IPS-18c (cell line): ENCODE data around the gene TMPRSS11B.
A peak's percentile ranks its signal among the peaks of the same experiment; 100 is the strongest.
"Not testable (repeated sequence)": the region's sequence is repeated elsewhere in the genome, so short reads cannot be mapped to it uniquely, and the experiment has no call there.

Experiments
- H3K4me3 ChIP-seq: 2 replicates; pipeline ENCODE4 v1.7.0; 2013; ENCODE audit warnings: low read depth, mild to moderate bottlenecking, low read length, moderate library complexity; ENCODE audit not compliant: insufficient read depth
- H3K9me3 ChIP-seq: one replicate; pipeline ENCODE4 v1.6.1; 2013; ENCODE audit warnings: mild to moderate bottlenecking, low read length, moderate library complexity; ENCODE audit not compliant: control insufficient read depth, insufficient read depth

Gene TMPRSS11B

DNA sequence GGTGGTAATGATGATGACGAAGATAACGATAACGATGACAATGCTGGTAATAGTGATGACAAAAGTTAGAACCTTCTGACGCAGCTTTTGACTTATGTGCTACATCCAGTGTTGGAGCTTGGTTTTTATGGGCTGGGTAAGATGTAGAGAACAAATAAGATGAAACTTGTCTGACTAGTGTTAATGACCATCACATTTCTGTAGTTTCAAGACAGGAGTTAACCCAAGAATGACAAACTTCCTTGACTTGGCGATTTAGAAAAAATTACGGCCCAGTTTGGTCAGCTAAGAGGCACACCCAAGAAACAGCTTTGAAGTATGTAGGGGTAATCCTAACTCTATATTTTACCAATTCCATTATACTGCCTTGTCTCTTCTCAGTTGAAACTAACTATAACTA lies at the start of gene TMPRSS11B:
TMPRSS11B (minus strand) TSS at position 101 of the 400 bp plus-strand sequence. CDS start 136 bp downstream, outside the sequence.
- H3K4me3 ChIP-seq: no peak within 1 kb of the TSS
- H3K9me3 ChIP-seq: no peaks in the 10 kb centered on the region

GRCh38 chr4:68291256-68291655 lies 45.8 kb upstream of the TMPRSS11B start:
- H3K4me3 ChIP-seq: no peak overlapping the region
- H3K9me3 ChIP-seq: no peaks in the 10 kb centered on the region

DNA sequence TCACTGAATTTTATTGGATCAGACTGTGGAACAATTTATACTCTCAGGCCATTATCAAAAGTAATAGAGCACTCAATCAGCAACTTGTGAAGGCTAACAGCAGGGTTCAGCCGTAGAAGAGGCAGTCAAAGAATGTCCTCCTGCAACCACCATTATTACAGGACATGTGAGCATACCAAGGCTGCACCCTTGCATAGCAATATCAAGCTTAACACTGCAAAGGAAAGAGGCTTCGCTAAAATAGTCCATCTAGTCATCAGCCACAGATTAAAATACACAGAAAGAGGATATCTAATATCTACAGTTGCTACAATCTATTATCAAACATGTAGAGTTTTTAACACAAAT lies 42.9 kb upstream of the TMPRSS11B start:
- Histone ChIP-seq H3K4me3 (no peak overlapping the region), H3K9me3 (no peaks in the 10 kb centered on the region)

DNA sequence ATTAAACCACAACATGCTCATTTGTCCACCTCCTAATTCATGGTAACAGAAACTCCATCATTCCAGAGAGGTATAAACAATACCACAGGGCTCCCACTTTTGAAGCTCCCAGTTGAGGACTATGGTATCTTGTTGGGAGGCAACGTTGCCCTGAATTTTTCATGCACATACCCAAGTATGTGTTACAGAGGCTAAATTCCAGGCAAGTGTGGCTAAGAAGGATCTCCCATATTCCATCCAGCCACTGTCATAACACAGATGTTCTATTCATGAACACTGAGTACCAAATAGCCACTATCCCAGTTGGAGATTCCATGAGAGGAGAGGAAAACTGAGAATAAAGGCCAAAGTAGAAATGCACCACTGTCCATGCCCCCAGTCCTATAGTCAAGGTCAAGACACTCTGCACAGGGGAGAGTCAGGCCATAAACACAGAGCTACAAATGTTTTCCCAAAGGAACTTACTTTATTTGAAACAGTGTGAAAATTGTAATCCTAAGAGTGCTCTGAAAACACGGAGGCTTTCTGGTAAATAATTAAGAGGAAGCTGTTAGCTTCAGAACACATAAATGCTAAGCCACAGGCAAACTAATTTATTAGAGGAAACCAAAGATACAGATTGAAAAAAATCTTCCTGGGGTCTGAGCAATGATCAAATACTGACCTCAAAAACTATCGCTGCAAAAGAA lies 42.4 kb upstream of the TMPRSS11B start:
- Histone ChIP-seq H3K4me3 (no peak overlapping the region), H3K9me3 (no peaks in the 10 kb centered on the region)

DNA sequence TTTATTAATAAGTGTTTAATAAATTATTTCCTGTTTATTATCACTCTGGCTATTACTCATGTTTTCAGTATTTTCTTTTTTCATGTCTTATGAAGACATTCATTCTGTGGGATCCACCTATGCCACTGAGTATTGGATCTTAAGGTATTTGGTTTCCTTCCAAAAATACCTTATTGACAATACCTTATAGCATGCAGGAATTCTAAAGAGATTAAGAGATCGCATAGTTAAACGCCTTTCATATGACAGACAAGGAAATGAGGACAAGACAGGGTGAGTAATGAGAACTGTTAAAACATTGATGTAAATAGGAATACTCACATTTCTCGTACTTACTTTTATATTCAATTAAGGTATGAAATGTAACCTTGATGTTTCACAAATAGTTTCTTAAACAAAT lies 38.2 kb upstream of the TMPRSS11B start:
- no peaks in the 10 kb centered on the region for H3K9me3 ChIP-seq
- H3K4me3 ChIP-seq: no peak overlapping the region

DNA sequence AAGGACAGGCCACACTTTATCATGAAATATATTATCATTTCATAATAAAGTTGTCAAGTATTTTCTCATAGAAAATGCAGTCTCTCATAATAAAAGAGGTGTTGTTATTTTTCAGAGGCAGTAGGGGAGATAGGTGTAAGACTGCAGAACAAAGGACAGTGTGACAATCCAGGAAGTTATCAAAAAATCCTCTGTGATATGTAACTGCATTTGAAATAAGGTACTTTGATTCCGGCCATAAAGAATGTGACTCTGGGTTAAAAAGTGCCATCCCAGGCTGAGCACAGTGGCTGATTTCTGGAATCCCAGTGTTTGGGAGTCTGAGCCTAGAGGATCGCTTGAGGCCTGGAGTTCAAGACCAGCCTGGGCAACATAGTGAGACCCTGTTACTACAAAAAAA lies 37.6 kb upstream of the TMPRSS11B start:
- Histone ChIP-seq H3K9me3 (no peaks in the 10 kb centered on the region), H3K4me3 (no peak overlapping the region)

GRCh38 chr4:68281796-68282740 lies 36.6 kb upstream of the TMPRSS11B start:
- H3K4me3 ChIP-seq, H3K9me3 ChIP-seq: not testable (repeated sequence)

DNA sequence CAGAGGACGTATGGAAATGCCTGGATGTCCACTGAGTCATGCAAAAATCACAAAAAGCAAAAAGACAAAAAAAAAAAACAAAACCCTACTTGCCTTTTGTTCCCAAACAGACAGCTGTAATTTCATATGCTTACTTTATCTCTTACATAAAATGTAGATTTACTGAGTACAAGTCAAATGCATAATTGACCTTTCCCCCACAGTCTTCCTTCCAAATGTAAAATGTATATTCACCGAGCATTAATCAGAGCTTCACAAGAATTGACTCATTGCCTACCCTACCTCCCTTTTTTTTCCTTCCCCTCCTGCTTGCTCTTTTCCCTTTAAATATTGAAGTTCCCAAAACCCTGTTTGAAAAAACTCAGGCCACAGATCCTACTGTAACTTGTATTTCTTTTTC lies 32.5 kb upstream of the TMPRSS11B start:
- Histone ChIP-seq H3K9me3 (no peaks in the 10 kb centered on the region), H3K4me3 (no peak overlapping the region)

DNA sequence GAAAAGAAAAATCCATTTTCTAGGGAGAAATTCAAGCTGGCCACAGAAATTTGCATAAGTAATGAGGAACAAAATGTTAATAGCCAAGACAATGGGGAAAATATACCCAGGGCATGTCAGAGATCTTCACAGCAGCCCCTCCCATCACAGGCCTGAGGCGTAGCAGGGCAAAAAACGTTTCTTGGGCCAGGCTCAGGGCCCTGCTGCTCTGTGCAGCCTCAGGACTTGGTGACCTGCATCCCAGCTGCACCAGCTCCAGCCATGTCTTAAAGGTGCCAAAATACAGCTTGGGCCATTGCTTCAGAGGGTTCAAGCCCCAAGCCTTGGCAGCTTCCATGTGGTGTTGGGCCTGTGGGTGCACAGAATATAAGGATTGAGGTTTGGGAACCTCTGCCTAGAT lies 32.1 kb upstream of the TMPRSS11B start:
- Histone ChIP-seq H3K9me3 (no peaks in the 10 kb centered on the region), H3K4me3 (no peak overlapping the region)

DNA sequence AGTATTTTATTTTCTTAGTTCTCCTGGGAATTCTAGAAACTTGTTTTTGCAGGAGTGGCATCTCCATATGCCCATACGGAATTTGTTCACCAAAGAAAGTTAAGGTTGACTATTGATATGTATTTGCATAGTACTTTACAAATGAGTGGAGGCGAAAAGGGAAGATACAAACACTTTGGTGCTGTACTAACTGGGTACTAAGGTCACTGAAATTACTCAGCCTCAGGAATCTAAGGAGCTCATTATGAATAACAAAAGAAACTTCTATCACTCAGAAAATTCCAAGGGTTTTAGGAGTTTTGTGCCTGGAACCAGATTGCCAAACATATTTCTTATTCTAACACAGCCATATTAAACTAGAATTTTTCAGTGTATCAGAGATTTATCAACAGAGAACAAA lies 27.4 kb upstream of the TMPRSS11B start:
- H3K4me3 ChIP-seq: no peak overlapping the region

DNA sequence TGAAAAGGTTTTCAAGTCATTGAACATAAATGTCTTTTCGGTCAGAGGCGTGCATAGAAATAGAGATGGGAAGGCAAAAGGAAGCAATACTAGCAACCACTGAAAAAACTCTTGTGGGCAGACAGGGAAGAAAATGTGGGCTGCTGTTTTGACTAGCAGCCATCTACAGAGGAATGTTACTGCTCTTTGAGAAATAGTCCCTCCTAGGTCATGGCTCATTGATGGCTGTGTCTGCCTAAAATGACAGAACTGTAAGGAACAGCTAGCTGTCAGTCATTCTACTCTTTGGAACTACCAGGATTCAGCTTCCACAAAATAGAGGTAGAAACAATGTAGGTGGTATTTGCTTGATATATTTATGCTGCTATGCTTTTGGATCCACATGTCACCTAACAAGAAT lies 26.9 kb upstream of the TMPRSS11B start:
- peaks cover 9% of the 10 kb centered on the region for H3K9me3 ChIP-seq
- H3K4me3 ChIP-seq: peak overlapping the region; percentile 22; the same call in 1 of the 2 replicates

More for the DNA sequence above, 27.4 kb upstream of the TMPRSS11B start:
- peaks cover 9% of the 10 kb centered on the region for H3K9me3 ChIP-seq

DNA sequence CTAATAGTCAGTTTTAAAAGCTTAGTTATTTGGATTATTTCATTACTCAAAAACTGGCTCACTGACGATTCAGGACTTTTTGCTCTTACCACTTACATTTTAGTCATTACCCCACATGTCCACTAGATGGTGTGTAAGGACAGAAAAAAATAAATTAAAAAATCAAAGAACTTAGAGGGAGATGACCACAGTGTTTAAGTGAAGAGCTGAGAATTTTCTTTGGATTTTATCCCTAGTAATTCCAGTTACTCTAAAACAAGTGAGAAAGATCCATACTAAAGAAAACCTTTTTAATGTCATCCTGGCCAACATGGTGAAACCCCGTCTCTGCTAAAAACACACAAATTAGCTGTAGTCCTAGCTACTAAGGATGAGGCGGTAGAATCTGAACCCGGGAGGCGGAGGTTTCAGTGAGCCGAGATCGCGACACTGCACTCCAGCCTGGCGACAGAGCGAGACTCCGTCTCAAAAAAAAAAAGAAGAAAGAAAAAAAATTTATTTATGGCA lies 26.4 kb upstream of the TMPRSS11B start:
- H3K4me3 ChIP-seq: peak overlapping the region; percentile 22; the same call in 1 of the 2 replicates

GRCh38 chr4:68267433-68267944 lies 22.0 kb upstream of the TMPRSS11B start:
- Histone ChIP-seq H3K9me3 (peaks cover 9% of the 10 kb centered on the region), H3K4me3 (no peak overlapping the region)

More for the DNA sequence above, 26.4 kb upstream of the TMPRSS11B start:
- peaks cover 9% of the 10 kb centered on the region for H3K9me3 ChIP-seq

DNA sequence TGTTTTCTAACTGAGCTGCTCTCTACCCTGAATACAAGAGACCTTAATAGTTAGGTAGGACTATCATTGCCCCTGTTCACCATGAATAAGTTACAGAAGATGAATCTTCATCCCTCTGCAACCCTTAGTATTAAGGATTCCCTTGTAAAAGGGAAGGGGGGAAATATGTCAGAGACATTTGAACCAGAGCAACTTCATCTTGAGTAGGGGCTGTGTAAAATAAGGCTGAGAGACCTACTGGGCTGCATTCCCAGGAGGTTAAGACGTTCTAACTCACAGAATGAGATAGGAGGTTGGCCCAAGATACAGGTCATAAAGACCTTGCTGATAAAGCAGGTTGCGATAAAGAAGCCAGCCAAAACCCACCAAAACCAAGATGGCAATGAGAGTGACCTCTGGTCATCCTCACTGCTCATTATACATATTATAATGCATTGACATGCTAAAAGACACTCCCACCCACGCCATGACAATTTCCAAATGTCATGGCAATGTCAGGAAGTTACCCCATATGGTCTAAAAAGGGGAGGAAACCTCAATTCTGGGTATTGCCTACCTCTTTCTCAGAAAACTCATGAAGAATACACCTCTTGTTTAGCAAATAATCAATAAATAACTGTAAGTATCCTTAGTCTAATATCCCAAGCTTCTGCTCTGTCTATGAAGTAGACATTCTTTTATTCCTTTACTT lies 19.5 kb upstream of the TMPRSS11B start:
- H3K9me3 ChIP-seq: peaks cover 3% of the 10 kb centered on the region
- H3K4me3 ChIP-seq: no peak overlapping the region

GRCh38 chr4:68259191-68259590 lies 13.7 kb upstream of the TMPRSS11B start:
- Histone ChIP-seq H3K9me3 (no peaks in the 10 kb centered on the region), H3K4me3 (no peak overlapping the region)

DNA sequence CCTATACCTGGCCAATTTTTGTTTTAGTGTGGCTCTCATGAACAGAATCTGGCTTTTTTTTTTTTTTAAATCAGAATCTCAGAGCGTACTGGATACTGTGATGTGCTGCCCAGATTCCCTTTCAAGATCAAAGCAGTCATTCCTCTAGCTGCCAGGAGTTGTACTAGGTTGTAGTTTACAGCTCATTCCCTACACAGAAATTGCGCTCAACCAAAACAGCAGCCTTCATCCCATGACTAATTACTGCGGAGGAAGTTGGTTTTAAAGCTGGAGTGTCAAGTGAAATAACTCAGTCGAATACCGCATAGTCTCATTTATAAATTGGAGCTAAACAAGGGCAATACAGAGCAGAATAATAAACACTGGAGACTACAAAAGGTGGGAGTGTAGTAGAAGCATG lies 12.2 kb upstream of the TMPRSS11B start:
- H3K9me3 ChIP-seq: no peaks in the 10 kb centered on the region
- H3K4me3 ChIP-seq: no peak overlapping the region

- H3K9me3 ChIP-seq: no peaks in the 10 kb centered on the region
- no peak overlapping the region for H3K4me3 ChIP-seq
These were observed 10.8 kb upstream of the TMPRSS11B start for GRCh38 chr4:68256284-68256683.
